Fibroblast of skin of left biceps (primary cell): Measurements from ENCODE around the gene ACTL6B.

ENCODE experiments used
- DNase-seq, 2 experiments: peaks; one replicate each; pipeline ENCODE4 v3.0.0-alpha.2; 2013; ENCODE audit warnings: low read depth in 2 of 2

Gene ACTL6B

DNA sequence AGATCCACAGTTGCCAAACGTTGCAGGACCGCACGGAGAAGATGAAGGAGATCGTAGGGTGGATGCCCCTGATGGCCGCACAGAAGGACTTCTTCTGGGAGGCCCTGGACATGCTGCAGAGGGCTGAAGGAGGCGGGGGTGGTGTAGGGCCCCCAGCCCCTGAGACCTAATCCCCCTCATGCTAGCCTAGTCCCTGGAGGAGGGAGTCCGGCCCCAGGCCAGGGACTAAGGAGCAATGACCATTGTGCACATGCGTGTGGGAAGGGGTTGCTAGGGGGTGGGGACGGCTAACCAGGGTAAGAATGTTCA is 55.6 kb downstream of the ACTL6B start:
- DNase-seq = no peak

DNA sequence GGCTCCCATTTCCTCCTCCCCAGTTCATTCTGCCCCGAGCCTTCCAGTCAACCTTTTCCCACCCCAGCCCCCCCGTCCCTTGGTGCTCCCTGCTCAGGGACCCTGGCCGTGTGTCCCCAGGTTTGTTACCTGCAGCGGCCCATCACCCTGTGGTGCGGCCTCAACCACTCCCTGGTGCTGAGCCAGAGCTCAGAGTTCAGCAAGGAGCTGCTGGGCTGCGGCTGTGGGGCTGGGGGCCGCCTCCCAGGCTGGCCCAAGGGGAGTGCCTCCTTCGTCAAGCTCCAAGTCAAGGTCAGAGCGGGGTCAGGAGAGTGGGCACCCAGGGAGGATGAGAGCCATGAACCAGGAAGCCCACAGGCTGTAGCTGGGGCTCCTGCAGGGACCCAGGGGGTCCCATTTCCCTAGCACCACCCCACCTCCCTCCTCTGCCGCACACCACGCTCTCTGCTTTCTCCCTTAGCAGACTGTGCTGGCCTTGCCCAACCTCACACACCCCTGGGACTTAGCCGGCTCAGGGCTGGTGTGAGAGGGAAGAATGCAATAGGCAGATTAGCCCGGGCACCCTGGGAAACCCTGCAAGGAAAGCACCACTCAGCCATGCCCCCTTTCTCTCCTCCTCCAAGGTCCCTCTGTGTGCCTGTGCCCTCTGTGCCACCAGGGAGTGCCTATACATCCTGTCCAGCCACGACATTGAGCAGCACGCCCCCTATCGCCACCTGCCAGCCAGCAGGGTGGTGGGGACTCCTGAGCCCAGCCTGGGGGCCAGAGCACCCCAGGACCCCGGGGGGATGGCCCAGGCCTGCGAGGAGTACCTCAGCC is 56.1 kb downstream of the ACTL6B start:
- no peak for DNase-seq

DNA sequence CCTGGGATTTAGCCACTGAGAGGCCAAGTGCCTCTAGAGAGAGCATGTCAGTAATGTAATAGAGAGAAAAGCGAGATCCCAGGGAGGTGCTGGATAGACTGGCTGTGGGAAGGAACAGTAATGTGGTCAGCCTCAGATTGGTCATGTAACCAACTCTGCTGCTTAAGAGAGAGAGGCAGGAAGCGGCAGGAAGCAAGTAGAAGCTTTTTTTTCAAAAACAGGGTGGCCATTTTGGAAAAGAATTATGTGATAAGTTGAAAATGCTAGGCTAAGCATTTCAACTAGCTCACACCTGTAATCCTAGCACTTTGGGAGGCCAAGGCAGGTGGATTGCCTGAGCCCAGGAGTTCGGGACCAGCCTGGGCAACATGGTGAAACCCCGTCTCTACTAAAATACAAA is 57.8 kb downstream of the ACTL6B start:
- no peak for DNase-seq

DNA sequence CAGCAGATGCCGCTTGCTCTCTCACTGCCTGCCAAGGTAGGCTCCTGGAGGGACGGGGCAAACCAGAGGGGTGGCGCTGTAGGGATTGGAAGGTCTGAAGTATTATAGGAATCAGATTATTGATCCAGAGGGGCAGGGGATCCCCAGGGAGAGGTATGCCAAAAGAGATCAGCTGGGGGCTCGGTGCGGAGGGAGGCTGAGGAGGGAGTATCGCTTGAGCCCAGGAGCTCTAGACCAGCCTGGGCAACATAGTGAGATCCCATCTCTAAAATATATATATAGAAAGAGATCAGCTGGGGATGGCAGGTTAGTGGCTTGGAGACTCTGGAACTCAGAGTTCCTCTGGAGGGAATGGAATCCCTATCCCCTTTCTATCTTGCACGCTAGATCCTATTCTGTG is 61.1 kb downstream of the ACTL6B start:
- no peak for DNase-seq
